ENCODE data around the gene LTBP3. TPM values are rescaled to one million over a fixed set of nuclear protein-coding genes. Genes with fewer than 3 reads are reported as not detected.

The LTBP3 gene
- total and polyA plus RNA-seq, 2 of the 13 experiments (the other 11 are each of a cell fraction or from before 2014, with no cell fraction given) = 12.2 to 68.1 TPM

DNA sequence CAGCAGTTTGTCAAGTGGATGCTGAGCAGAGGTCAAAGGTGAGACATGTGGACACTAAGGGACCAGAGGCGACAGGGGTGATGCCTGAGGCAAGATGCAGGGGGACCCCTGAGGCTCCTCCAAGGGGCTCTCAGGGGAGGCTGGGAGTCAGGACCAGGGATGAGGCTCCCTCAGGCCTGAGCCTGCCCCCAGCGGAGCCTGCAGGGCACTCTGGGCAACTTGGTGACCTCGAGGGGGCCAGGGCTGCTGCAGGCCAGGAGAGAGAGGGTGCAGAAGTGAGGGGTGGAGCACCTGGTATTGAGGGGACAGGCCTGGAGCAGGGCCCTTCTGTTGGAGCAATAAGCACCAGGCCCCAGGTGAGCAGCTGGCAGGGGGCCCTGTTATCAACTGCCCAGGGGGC, 23.8 kb upstream of the LTBP3 start:
- Histone ChIP-seq H3K27ac (ENCODE audit: extremely low read length, insufficient read depth, low read length) (no peak overlapping the region), H3K4me2 (ENCODE audit: low read depth, low read length) (no peak overlapping the region), H4K20me1 (ENCODE audit: insufficient read depth, low read length) (no peaks in the 10 kb centered on the region), H3K36me3 (replicated peaks in 1 of 2; ENCODE audit: control insufficient read depth in 1 of 2, insufficient read depth in 2 of 2, low read length in 2 of 2) (0 out of 5 replicates have a peak, but pooled peaks cover 0 to 4% of the 10 kb centered on the region in 2 experiments), H3K4me1 (ENCODE audit: insufficient read depth, low read length) (peaks cover 35% of the 10 kb centered on the region), H3K27me3 (ENCODE audit: control insufficient read depth in 1 of 2, insufficient read depth in 2 of 2, low read length in 2 of 2) (no peaks in the 10 kb centered on the region), H3K9ac (ENCODE audit: insufficient read depth, low read depth, low read length) (no peak overlapping the region), H3K79me2 (ENCODE audit: insufficient read depth, low read length) (peaks cover 1% of the 10 kb centered on the region), H2AFZ (ENCODE audit: low read length) (no peak overlapping the region), H3K4me3 (replicated peaks in 1 of 3; ENCODE audit: insufficient read depth in 1 of 3, low read depth in 2 of 3, low read length in 3 of 3) (no peak overlapping the region), H3K9me3 (ENCODE audit: low read length) (no peaks in the 10 kb centered on the region)
- ATAC-seq (no peak), DNase-seq (ENCODE audit: low spot score) (no peak), FAIRE-seq (no peak)
- ChIA-PET POLR2A (interaction anchor here (1.8 kb wide), 1 partner anchor 11 kb away, joined by 5 read pairs; the partner anchor contains the start of gene ZNRD2), CTCF (ENCODE audit: low intra/inter-chr PET ratio, low total read pairs) (no interaction called here)
- BruUV-seq (replicated peaks) = no TSS peak
- in situ Hi-C loops (cut with HindIII; ENCODE audit: extremely low pct_ligation_motif_present, low pct_unique_long_range_greater_than_20kb) = no loop called here
- intact Hi-C loops (cut with micrococcal nuclease; ENCODE audit: unreplicated experiment) = no loop called here
- 84% methylated on average over 3 of the region's 3 CpGs for WGBS (ENCODE audit: low lambda C conversion rate)
- TF ChIP-seq MED1 (CRISPR knock-in tag; IDR thresholded peaks at IDR 0.05) (no peak), NONO (IDR thresholded peaks at IDR 0.05) (no peak), NONO (CRISPR knock-in tag; conservative IDR thresholded peaks at IDR 0.05) (no peak), KAT2B (IDR thresholded peaks at IDR 0.05; ENCODE audit: borderline replicate concordance, low read depth, low read length) (no peak), ZFY (CRISPR knock-in tag; IDR thresholded peaks at IDR 0.05) (no peak), SMYD3 (CRISPR knock-in tag; IDR thresholded peaks at IDR 0.05) (no peak), ZNF101 (CRISPR knock-in tag; IDR thresholded peaks at IDR 0.05; ENCODE audit: borderline replicate concordance, low read depth) (no peak), ZNF10 (CRISPR knock-in tag; IDR thresholded peaks at IDR 0.05; ENCODE audit: borderline replicate concordance, low read depth) (no peak), ZNF737 (CRISPR knock-in tag; IDR thresholded peaks at IDR 0.05; ENCODE audit: borderline replicate concordance) (no peak), ZNF709 (CRISPR knock-in tag; IDR thresholded peaks at IDR 0.05) (no peak), ZNF614 (CRISPR knock-in tag; IDR thresholded peaks at IDR 0.05; ENCODE audit: borderline replicate concordance) (no peak), TMF1 (CRISPR knock-in tag; IDR thresholded peaks at IDR 0.05; ENCODE audit: low read depth) (no peak), MTA1 (CRISPR knock-in tag; IDR thresholded peaks at IDR 0.05; ENCODE audit: borderline replicate concordance) (no peak), MAZ (IDR thresholded peaks at IDR 0.05; ENCODE audit: borderline replicate concordance, low read depth, low read length) (no peak), MAZ (CRISPR knock-in tag; IDR thresholded peaks at IDR 0.05; ENCODE audit: low read depth) (no peak), ZNF674 (CRISPR knock-in tag; IDR thresholded peaks at IDR 0.05; ENCODE audit: low read depth) (no peak), ZNF543 (CRISPR knock-in tag; IDR thresholded peaks at IDR 0.05) (no peak), ZNF558 (CRISPR knock-in tag; IDR thresholded peaks at IDR 0.05; ENCODE audit: borderline replicate concordance) (no peak)
- TF ChIP-seq, protein P1, sequence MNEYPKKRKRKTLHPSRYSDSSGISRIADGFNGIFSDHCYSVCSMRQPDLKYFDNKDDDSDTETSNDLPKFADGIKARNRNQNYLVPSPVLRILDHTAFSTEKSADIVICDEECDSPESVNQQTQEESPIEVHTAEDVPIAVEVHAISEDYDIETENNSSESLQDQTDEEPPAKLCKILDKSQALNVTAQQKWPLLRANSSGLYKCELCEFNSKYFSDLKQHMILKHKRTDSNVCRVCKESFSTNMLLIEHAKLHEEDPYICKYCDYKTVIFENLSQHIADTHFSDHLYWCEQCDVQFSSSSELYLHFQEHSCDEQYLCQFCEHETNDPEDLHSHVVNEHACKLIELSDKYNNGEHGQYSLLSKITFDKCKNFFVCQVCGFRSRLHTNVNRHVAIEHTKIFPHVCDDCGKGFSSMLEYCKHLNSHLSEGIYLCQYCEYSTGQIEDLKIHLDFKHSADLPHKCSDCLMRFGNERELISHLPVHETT (CRISPR knock-in tag; conservative IDR thresholded peaks at IDR 0.05) = no peak
- TF ChIP-seq, protein P2, sequence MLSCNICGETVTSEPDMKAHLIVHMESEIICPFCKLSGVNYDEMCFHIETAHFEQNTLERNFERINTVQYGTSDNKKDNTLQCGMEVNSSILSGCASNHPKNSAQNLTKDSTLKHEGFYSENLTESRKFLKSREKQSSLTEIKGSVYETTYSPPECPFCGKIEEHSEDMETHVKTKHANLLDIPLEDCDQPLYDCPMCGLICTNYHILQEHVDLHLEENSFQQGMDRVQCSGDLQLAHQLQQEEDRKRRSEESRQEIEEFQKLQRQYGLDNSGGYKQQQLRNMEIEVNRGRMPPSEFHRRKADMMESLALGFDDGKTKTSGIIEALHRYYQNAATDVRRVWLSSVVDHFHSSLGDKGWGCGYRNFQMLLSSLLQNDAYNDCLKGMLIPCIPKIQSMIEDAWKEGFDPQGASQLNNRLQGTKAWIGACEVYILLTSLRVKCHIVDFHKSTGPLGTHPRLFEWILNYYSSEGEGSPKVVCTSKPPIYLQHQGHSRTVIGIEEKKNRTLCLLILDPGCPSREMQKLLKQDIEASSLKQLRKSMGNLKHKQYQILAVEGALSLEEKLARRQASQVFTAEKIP (CRISPR knock-in tag; IDR thresholded peaks at IDR 0.05; ENCODE audit: borderline replicate concordance) = no peak
- TF ChIP-seq, protein P3, sequence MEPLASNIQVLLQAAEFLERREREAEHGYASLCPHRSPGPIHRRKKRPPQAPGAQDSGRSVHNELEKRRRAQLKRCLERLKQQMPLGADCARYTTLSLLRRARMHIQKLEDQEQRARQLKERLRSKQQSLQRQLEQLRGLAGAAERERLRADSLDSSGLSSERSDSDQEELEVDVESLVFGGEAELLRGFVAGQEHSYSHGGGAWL (CRISPR knock-in tag; IDR thresholded peaks at IDR 0.05) = no peak
